Measurements from ENCODE around the gene PPP1R14C.
A peak's percentile ranks its signal among the peaks of the same experiment; 100 is the strongest.
"Not testable (repeated sequence)": the region's sequence is repeated elsewhere in the genome, so short reads cannot be mapped to it uniquely, and the experiment has no call there.

Gene PPP1R14C

DNA sequence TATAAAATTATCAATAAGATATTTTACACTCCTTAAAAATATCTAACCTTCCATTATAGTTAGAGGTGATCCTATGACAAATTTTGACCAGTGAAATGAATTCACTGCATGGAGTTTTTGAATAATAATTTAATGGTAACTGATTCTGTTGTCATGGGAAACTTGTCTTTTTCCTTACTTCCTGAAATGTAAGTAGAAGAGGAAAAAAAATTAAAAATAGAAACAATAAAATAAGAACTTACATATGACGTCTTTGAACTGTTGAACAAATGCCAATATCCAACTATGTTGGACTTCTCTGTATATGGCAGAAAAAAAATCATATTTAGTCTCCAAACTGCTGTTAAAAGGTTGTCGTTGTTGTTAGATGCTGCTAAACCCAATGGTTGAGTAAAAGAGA is 26.3 kb downstream of the PPP1R14C start:
- DNase-seq (ENCODE audit: low spot score) = no peak

DNA sequence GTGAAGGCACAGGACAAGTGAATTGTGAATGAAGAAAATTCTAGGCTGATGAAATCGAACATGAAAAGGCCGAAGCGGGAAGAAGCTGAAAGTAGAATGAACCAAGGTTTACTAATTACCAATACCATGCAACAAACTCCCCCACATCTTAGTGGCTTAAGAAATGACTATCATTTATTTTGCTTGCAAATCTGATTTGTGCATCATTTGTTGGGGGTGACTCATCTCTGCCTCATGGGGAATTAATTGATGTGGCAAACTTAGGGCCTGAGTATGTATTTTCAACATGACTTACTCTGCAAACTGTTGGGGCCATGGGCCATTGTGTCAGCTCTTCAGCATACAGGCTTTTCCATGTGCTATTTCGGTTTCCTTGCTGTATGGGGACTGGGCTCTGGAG is 26.8 kb downstream of the PPP1R14C start:
- DNase-seq (ENCODE audit: low spot score) = no peak

DNA sequence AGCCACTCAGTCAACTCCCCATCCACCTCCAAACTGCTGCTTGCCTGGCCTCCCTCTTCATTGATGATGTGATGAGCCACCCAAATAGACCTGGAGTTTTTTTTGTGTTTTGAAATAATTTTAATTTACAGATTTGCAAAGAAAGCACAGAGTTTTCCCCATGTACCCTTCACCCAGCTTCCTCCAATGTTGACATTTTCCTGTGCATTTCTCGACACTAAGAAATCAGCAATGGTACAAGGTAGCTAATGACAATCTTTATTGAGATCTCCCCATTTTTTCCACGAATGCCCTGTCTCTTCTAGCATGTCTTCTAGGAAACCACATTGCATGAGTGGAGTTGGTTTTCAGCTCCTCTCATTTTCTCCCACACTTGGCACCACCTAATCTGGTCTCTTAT is 30.1 kb downstream of the PPP1R14C start:
- no peak for DNase-seq (ENCODE audit: low spot score)

- no peak for DNase-seq (ENCODE audit: low spot score)
These were observed 32.8 kb downstream of the PPP1R14C start for GRCh38 chr6:150175586-150176151.

DNA sequence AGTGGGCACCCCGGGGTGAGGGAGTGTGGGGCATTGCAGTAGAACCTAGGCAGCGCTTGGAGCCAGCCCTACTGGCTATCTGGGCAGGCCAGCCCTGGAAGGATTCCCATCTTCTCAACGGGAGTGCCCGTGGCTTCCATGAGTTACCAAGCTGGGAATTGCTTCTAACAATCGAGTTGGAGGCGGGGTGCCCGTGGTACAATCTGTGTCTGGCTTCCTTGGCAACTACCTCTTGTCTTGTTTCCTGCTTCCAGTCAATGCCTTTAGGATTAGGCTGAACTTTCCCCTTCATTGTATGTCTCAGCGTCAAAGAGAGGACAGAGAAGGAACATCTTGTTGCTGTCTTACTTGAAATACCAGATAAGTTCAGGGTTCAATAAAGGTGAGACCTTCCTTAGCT is 33.3 kb downstream of the PPP1R14C start:
- no peak for DNase-seq (ENCODE audit: low spot score)

DNA sequence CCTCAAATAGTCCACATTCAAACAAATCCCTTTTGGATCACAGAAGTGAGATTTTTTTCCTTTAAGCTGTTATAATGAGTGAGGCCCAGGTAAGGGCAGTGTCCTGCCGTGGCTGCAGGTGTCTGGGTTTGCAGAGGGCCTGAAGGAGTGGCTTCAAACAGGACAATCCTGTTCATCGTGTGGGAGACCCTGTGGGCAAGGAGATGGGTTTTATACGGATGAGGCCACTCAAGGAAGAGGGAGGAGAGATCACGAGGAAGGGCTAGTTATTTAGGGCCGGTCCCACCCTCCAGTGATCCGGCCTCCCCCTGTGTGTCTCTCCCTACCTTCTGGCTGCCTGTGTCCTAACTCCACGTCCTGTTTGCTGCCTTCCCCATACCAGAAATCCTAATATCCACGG is 33.8 kb downstream of the PPP1R14C start:
- no peak for DNase-seq (ENCODE audit: low spot score)

GRCh38 chr6:150177259-150177951 is 34.6 kb downstream of the PPP1R14C start:
- no peak for DNase-seq (ENCODE audit: low spot score)

DNA sequence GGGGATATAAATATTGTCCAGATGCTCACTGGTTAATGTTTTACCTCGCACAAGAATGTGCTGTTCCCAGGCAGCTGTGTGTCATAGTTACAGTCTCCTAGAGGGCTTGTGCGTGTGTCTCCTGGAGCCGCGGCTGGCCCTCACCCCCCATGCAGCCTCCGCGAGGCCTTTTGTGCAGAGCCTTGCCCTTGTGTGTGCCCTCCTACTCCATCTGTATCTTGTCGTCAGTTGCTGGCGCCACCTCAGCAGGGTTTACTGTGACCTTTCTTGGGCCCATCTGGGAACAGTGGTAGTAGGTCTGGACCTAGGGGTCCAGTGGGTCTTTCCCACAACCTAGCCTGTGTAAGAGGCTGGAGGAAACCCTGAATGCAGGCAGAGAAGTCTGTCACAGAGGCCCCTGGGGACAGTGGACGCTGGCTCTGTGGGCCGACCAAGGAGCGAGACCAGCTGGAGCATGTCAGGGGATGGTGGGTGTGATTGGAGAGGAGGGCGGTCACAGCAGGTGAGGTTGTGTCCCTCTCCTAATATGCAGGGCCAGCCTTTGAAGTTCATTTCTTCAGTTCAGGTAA is 35.2 kb downstream of the PPP1R14C start:
- peak; percentile 66 for DNase-seq (ENCODE audit: low spot score)

DNA sequence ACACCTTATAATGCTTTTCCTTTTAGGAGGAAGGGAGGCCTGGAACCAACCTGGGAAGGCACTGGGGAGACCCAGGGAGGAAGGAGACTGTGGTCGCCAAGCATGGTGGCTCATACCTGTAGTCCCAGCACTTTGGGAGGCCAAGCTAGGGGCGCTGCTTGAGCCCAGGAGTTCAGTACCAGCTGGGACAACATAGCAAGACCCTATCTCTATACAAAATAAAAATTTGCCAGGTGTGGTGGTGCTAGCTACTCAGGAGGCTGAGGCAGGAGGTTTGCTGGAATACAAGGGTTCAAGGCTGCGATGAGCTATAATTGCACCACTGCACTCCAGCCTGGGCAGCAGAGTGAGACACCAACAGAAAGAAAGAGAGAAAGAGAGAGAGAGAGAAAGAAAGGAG is 36.2 kb downstream of the PPP1R14C start:
- DNase-seq (ENCODE audit: low spot score) = no peak

- DNase-seq (ENCODE audit: low spot score) = not testable (repeated sequence)
These were observed 37.1 kb downstream of the PPP1R14C start for GRCh38 chr6:150179907-150180424.

- DNase-seq (ENCODE audit: low spot score) = no peak
These were observed 37.7 kb downstream of the PPP1R14C start for GRCh38 chr6:150180517-150180916.

- DNase-seq (ENCODE audit: low spot score) = no peak
These were observed 39.7 kb downstream of the PPP1R14C start for GRCh38 chr6:150182460-150183078.

DNA sequence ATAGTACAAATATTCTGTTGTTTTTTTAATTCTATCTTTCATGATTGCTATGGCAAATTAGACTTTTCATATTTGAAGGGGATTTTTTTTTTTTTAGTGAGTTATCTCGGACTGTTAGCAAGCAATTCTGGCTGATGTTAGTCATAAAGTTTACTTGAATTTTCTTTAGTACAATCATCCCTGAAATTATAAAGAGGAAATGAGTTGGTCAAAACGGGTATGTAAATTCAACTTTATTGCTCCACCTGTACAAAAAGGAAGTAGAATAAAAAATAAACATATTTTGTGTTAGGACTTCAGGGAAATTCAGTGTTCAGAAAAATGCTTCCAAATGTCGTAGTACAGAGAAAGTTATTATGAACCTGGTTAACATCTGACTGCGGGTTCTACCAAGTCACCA is 40.3 kb downstream of the PPP1R14C start:
- no peak for DNase-seq (ENCODE audit: low spot score)

DNA sequence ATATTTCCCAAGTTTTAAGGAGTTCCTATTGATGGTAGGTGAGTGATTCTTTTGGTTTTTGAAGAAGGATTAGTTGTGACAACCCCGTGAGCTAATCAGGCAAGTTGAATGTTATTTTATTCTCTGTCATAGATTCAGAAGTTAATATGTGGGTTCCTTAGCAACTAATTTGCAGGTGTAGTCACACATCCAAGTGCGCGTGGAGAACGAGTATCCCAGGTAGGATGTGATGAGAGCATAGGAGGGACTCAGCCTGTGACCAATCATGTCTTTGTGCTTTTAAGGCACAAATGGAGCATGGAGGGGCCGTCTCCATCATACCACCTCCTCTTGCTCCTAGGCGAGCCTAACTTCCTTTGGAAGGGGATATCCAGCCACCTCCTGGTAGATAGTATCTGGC is 41.1 kb downstream of the PPP1R14C start:
- DNase-seq (ENCODE audit: low spot score) = no peak

DNA sequence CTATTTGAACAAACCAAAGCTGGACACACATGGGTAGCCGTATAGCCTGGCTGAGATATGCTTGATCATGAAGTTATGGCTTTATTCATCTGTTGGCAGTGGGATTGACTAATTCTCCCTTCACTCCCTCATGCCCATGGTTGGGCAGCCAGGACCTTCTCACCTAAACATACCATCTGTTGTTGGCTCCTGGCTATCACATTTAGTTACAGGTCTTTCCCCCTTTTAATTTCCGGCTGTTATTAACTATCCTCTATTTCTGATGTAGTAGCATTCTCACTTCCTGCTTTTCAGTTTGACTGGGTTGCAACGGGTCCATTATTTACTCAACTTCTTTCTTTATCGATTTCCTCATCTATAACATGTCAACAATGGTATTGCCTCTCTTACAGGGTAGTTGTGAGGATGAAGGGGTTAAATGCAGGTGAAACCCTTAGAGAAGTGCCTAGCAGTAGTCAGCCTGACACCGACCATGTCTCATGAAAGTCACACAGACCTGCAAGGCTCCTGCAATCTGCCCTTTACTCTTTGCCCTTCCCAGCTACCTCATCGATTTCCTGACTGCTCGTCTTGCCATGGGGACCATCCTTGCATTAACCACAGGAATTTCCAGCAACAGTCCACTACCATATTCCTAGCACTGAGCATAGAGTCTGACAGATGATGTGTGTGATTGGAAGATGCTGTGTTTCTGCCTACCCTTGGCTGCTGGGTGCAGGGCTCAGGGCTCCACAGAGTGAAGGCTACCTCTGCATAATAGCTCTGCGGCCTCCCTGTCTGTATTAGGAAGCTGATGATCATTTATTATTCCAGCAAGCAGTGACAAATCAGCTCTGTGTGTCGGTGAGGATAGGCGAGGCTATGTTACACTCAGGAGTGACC is 42.2 kb downstream of the PPP1R14C start:
- peak; percentile 23 for DNase-seq (ENCODE audit: low spot score)

- no peak for DNase-seq (ENCODE audit: low spot score)
These were observed 42.9 kb downstream of the PPP1R14C start for GRCh38 chr6:150185732-150186117.

- DNase-seq (ENCODE audit: low spot score) = no peak
These were observed 43.5 kb downstream of the PPP1R14C start for GRCh38 chr6:150186129-150186898.

DNA sequence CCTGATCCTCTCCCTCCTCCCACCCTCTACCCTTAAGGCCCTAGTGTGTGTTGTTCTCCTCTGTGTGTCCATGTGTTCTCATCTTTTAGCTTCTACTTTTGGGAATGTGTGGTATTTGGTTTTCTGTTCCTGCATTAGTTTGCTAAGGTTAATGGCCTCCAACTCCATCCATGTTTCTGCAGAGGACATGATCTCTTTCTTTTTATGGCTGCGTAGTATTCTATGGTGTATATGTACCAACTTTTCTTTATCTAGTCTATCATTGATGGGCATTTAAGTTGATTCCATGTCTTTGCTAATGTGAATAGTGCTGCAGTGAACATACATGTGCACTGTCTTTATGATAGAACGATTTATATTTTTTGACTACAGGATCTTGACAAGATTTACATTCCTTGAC is 44.6 kb downstream of the PPP1R14C start:
- DNase-seq (ENCODE audit: low spot score) = not testable (repeated sequence)

GRCh38 chr6:150189122-150189521 is 46.3 kb downstream of the PPP1R14C start:
- DNase-seq (ENCODE audit: low spot score) = no peak

GRCh38 chr6:150191809-150192208 is 49.0 kb downstream of the PPP1R14C start:
- no peak for DNase-seq (ENCODE audit: low spot score)

GRCh38 chr6:150194195-150194594 is 51.4 kb downstream of the PPP1R14C start:
- no peak for DNase-seq (ENCODE audit: low spot score)
